DMS53 (cell line): Measurements from ENCODE around the gene EMC1.
"Not testable (repeated sequence)": the region's sequence is repeated elsewhere in the genome, so short reads cannot be mapped to it uniquely, and the experiment has no call there.

Experiments used
- DNase-seq: peaks from one replicate; lab custom pipeline; 2025; lab: John Stamatoyannopoulos, UW

EMC1 gene

GRCh38 chr1:19189270-19189669 lies 62.1 kb downstream of the EMC1 start:
- no peak for DNase-seq

- DNase-seq: no peak
These were observed 63.5 kb downstream of the EMC1 start for GRCh38 chr1:19187852-19188251.

- DNase-seq: no peak
These were observed 65.3 kb downstream of the EMC1 start for GRCh38 chr1:19186001-19186400.

GRCh38 chr1:19182223-19182622 lies 69.1 kb downstream of the EMC1 start:
- DNase-seq: no peak

- DNase-seq: not testable (repeated sequence)
These were observed 71.1 kb downstream of the EMC1 start for GRCh38 chr1:19180265-19180657.

DNA sequence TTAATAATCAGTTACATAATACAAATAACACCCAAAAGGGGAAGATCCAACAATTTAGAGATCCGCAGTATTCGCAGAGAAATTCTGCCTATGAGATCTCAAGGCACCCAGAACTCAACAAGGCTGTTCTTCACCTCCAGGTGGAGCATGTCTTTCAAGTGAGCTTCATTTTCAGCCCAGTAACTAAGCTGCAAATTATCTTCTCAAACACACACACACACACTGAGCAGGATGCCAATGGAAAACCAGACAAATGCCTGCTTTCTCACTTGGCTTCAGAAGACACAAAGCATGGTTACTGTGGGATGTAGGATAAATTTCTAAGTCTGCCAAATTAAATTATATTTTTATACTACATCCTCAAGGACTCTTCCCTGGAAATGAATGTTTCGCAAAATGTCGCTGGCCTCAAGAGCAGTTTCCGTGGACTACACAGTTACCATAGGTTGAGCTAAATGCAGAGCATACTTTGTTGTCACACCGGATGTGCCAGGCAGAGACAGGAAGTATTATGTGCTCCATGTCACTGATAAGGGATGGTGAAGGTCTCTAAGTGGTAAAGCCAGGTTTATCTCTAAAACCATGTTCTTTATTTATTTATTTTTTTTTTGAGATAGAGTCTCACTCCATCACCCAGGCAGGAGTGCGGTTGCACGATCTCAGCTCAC lies 71.6 kb downstream of the EMC1 start:
- DNase-seq: peak; percentile 52

DNA sequence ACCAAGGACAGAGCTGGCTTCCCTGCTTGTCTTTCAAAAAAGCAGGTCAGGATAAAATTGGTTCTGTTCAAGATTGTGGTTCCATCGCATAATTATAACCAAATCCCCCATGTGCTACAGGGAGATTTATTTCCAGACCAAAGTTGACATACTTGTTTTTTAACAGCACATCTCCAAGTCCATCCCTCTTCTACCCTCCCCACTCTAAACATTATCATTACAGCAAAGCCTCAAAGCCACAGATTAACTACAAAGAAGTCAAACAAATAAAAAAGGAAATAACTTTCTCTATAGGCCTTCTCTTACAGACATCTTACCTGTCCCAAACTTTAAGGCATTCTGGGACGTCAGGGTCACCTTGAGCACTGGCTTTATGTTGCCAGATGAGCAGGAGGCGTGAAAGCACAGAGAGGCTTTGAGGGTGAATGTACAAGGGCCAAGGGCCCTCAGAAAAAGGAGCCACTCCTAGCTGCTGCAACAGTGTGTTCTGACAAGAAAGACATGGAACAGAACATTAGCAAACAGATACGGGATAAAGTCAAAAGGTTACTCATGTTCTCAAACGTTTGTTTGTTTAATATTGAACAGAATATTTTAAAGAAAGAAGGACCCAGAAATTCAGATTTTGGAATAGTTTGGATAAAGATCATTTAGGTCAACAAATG lies 72.5 kb downstream of the EMC1 start:
- DNase-seq: no peak

DNA sequence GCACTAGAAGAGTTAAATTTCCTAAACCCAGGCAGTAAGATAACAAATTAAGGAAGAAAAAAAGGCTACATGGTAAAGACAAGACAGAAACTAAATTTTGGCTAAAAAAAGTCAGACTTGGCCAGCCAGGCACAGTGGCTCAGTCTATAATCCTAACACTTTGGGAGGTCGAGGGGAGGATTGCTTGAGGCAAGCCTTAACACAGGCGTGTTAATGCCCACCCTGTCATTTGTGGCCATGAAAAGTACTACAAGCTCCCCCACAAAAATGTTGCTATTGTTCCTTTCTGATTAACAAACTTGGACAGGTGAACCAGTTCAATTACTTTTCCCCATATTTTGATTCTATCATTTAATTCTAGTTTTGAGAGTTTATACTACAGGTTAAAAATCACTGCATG lies 73.5 kb downstream of the EMC1 start:
- no peak for DNase-seq

- DNase-seq: no peak
These were observed 81.7 kb downstream of the EMC1 start for GRCh38 chr1:19169642-19170041.

DNA sequence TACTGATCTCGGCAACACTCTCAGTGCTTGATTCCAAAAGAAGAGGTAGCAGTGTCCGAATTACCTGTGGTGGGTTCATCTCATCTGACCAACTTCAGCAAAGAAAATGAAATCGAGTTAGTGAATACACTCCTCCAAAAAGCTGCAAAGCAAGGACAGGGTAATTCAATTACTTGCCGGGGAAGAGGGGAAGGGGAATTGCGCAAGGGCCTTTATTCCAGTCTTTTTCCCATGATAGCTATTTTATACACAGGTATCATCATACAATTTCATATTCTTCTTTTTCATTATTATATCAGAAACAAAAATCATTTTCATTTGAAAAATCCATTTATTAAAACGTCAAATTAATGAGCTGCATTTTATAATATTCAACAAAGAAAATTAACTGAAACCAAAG lies 84.2 kb downstream of the EMC1 start:
- DNase-seq: no peak

- no peak for DNase-seq
These were observed 85.3 kb downstream of the EMC1 start for GRCh38 chr1:19166066-19166465.
